Esophagus muscularis mucosa (tissue), 4 donors: ENCODE measurements around the gene PSME4. TPM values are rescaled to one million over a fixed set of nuclear protein-coding genes. Genes with fewer than 3 reads are reported as not detected.

Experiments
- DNase-seq: peaks from one replicate; pipeline ENCODE4 v3.0.0-alpha.2; 2017; ENCODE audit errors: extremely low spot score
- H3K27ac ChIP-seq, 4 donors: fragments of 200-600 bp; sonication (generic); replicated peaks in 1 of 4; 1 replicate in 3 of 4; 2 replicates in 1 of 4; pipeline ENCODE4 v1.5.1; 2016 to 2019; ENCODE audit warnings: mild to moderate bottlenecking in 1 of 4
- H3K27me3 ChIP-seq, 4 donors: fragments of 200-600 bp; sonication (generic); one replicate each; pipeline versions ENCODE4 v1.5.1 to v1.6.0; 2016 to 2019
- H3K36me3 ChIP-seq, 4 donors: fragments of 200-600 bp; sonication (generic); one replicate each; pipeline ENCODE4 v1.5.1; 2016 to 2019
- H3K4me1 ChIP-seq, 4 donors: fragments of 200-600 bp; sonication (generic); one replicate each; pipeline ENCODE4 v1.5.1; 2016 to 2019
- H3K4me3 ChIP-seq, 4 donors: fragments of 200-600 bp; sonication (generic); 1 replicate in 2 of 4; 2 replicates in 2 of 4; pipeline ENCODE4 v1.5.1; 2016 to 2019; ENCODE audit warnings: mild to moderate bottlenecking in 4 of 4, moderate library complexity in 1 of 4
- H3K9me3 ChIP-seq, 4 donors: fragments of 200-600 bp; sonication (generic); 1 replicate in 3 of 4; 2 replicates in 1 of 4; pipeline ENCODE4 v1.5.1; 2016 to 2019
- CTCF ChIP-seq, 3 experiments: fragments of 200-600 bp in 2 of 3; fragments of 450-650 bp in 1 of 3; sonication (generic) in 2 of 3; IDR thresholded peaks; one replicate each; pipeline ENCODE4 v1.5.1; 2017 to 2019; ENCODE audit warnings: antibody characterized with exemption in 3 of 3, mild to moderate bottlenecking in 2 of 3, moderate library complexity in 1 of 3
- EP300 ChIP-seq: sonication (generic); formaldehyde crosslinking; IDR thresholded peaks from one replicate; pipeline ENCODE4 v1.6.1; 2017; ENCODE audit warnings: antibody characterized with exemption
- POLR2A ChIP-seq: fragments of 450-650 bp; IDR thresholded peaks from one replicate; pipeline ENCODE4 v1.6.1; 2017; ENCODE audit warnings: antibody characterized with exemption, moderate library complexity, mild to moderate bottlenecking, low read depth
- POLR2AphosphoS5 ChIP-seq, 2 donors: sonication (generic); formaldehyde crosslinking; IDR thresholded peaks; one replicate each; pipeline ENCODE4 v1.6.1; 2017; ENCODE audit warnings: antibody characterized with exemption in 2 of 2
- WGBS: methylation state at CpG from one replicate; pipeline ENCODE4 v1.1.5; 2018; 5-methylcytosine and 5-hydroxymethylcytosine counted together
- intact Hi-C: fragments of 100-400 bp; cut with DNase I; formaldehyde crosslinking; loops from one replicate; pipeline ENCODE4 v1.15.1; 2023
- total RNA-seq, 4 donors: library from RNA; depleted of rRNA; stranded (reverse); fragments of >200 nt; gene quantifications; one replicate each; pipeline versions ENCODE4 v1.1.0 to v1.2.1, GENCODE V29; 2016

Gene PSME4
- total RNA-seq, 4 donors from 2014 or later: 47.5 to 65.8 (median 48.3) TPM

GRCh38 chr2:53985646-53986045 is 14.9 kb upstream of the PSME4 start:
- DNase-seq: no peak
- Histone ChIP-seq H3K9me3 (no peaks in the 10 kb centered on the region), H3K27me3 (no peaks in the 10 kb centered on the region), H3K27ac (no peak overlapping the region), H3K4me1 (peaks cover 16 to 32% (median 25%) of the 10 kb centered on the region in 4 donors), H3K36me3 (peaks cover 0 to 15% (median 9%) of the 10 kb centered on the region in 4 donors), H3K4me3 (no peak overlapping the region)
- TF ChIP-seq POLR2AphosphoS5 (IDR thresholded peaks at IDR 0.05) (no peak), POLR2A (no peak), EP300 (no peak), CTCF (IDR thresholded peaks at IDR 0.05) (no peak)
- intact Hi-C loops: no loop called here
- WGBS: 96% methylated on average over 4 of the region's 4 CpGs

GRCh38 chr2:53969968-53970723 is 647 bp downstream of the PSME4 start:
- under 1% methylated on average over 21 of the region's 46 CpGs for WGBS
- Histone ChIP-seq H3K36me3 (peaks cover 0 to 14% (median 12%) of the 10 kb centered on the region in 4 donors), H3K4me1 (peaks cover 16 to 59% (median 53%) of the 10 kb centered on the region in 4 donors), H3K4me3 (peak overlapping the region; percentile 76 to 96 (median 94)), H3K9me3 (no peaks in the 10 kb centered on the region), H3K27ac (peak overlapping the region; percentile 96 to 99 (median 98)), H3K27me3 (peaks cover 0 to 5% (median 0%) of the 10 kb centered on the region in 4 donors)
- intact Hi-C loops: no loop called here
- DNase-seq: no peak
- TF ChIP-seq POLR2AphosphoS5 (IDR thresholded peaks at IDR 0.05) (peak in 1 of 2 donors; percentile 5), CTCF (IDR thresholded peaks at IDR 0.05) (no peak), POLR2A (no peak), EP300 (no peak)

- peak overlapping the region; percentile 96 to 99 (median 98) for H3K27ac ChIP-seq
- TF ChIP-seq EP300 (no peak), CTCF (IDR thresholded peaks at IDR 0.05) (no peak), POLR2AphosphoS5 (IDR thresholded peaks at IDR 0.05) (no peak)
- WGBS: 6% methylated on average over 6 of the region's 6 CpGs
- intact Hi-C loops: no loop called here
- peaks cover 0 to 6% (median 5%) of the 10 kb centered on the region in 4 donors for H3K36me3 ChIP-seq
- H3K4me3 ChIP-seq: peak overlapping the region; percentile 76 to 96 (median 94)
- peaks cover 0 to 5% (median 0%) of the 10 kb centered on the region in 4 donors for H3K27me3 ChIP-seq
- H3K9me3 ChIP-seq: no peaks in the 10 kb centered on the region
- no peak for DNase-seq
- H3K4me1 ChIP-seq: peaks cover 16 to 66% (median 58%) of the 10 kb centered on the region in 4 donors
Measured at GRCh38 chr2:53969285-53969967, 1.4 kb downstream of the PSME4 start.

GRCh38 chr2:53964987-53965687 is 5.7 kb downstream of the PSME4 start:
- H3K27ac ChIP-seq: peak overlapping the region in 1 of 4 donors; percentile 19
- H3K4me1 ChIP-seq: peaks cover 32 to 97% (median 78%) of the 10 kb centered on the region in 4 donors
- no peak for TF ChIP-seq CTCF (IDR thresholded peaks at IDR 0.05)
- TF ChIP-seq POLR2A: no peak
- TF ChIP-seq POLR2AphosphoS5 (IDR thresholded peaks at IDR 0.05): no peak
- TF ChIP-seq EP300: no peak
- intact Hi-C loops: no loop called here
- H3K27me3 ChIP-seq: no peaks in the 10 kb centered on the region
- WGBS: 90% methylated on average over 11 of the region's 11 CpGs
- H3K4me3 ChIP-seq: no peak overlapping the region
- no peaks in the 10 kb centered on the region for H3K9me3 ChIP-seq
- DNase-seq: no peak
- H3K36me3 ChIP-seq: no peaks in the 10 kb centered on the region
